A673 (cell line): ENCODE data around the gene CYLD. TPM values are rescaled to one million over a fixed set of nuclear protein-coding genes. Genes with fewer than 3 reads are reported as not detected.

Source experiments
- BruUV-seq: library from RNA; stranded (reverse); fragments of 400-500 nt; replicated peaks from 2 replicates; lab custom pipeline; 2021; lab: Mats Ljungman, UMichigan
- CTCF ChIA-PET: fragments of 300-600 bp; sonication (Branson Sonifier 250); formaldehyde crosslinking; loops from one replicate; lab custom pipeline; 2022; ENCODE audit warnings: antibody characterized with exemption; lab: Charles Lee
- POLR2A ChIA-PET: fragments of 300-600 bp; sonication (Branson Sonifier 250); formaldehyde crosslinking; loops from one replicate; lab custom pipeline; 2022; ENCODE audit warnings: antibody characterized with exemption; ENCODE audit not compliant: low non-redundant PET; lab: Charles Lee
- DNase-seq: peaks from one replicate; pipeline ENCODE4 v3.0.0-alpha.2; 2015; ENCODE audit warnings: low spot score
- H3K27ac ChIP-seq: fragments of 200-600 bp; sonication (generic); 2 replicates; pipeline ENCODE4 v1.5.1; 2016; ENCODE audit warnings: mixed run types, low read depth, mild to moderate bottlenecking, mixed read lengths, antibody characterized with exemption, low read length; ENCODE audit not compliant: poor library complexity, severe bottlenecking
- H3K27me3 ChIP-seq: fragments of 200-600 bp; sonication (generic); replicated peaks from 2 replicates; pipeline ENCODE4 v1.6.1; 2017; ENCODE audit warnings: mixed run types, low read depth, mild to moderate bottlenecking, mixed read lengths, antibody characterized with exemption, low read length; ENCODE audit not compliant: insufficient read depth, poor library complexity
- H3K36me3 ChIP-seq: fragments of 200-600 bp; sonication (generic); 2 replicates; pipeline ENCODE4 v1.6.1; 2016; ENCODE audit warnings: mixed run types, mild to moderate bottlenecking, mixed read lengths, antibody characterized with exemption, low read length; ENCODE audit not compliant: insufficient read depth, poor library complexity, severe bottlenecking
- H3K4me1 ChIP-seq: fragments of 200-600 bp; sonication (generic); 2 replicates; pipeline ENCODE4 v1.6.1; 2017; ENCODE audit warnings: mixed run types, mild to moderate bottlenecking, mixed read lengths, antibody characterized with exemption, low read length; ENCODE audit not compliant: insufficient read depth, poor library complexity, severe bottlenecking
- H3K4me3 ChIP-seq: fragments of 200-600 bp; sonication (generic); 2 replicates; pipeline ENCODE4 v1.5.1; 2016; ENCODE audit warnings: low read depth, mixed run types, mild to moderate bottlenecking, mixed read lengths, low read length; ENCODE audit not compliant: poor library complexity, severe bottlenecking
- H3K9me3 ChIP-seq: fragments of 200-600 bp; sonication (generic); 2 replicates; pipeline ENCODE4 v1.6.1; 2016; ENCODE audit warnings: mixed run types, low read depth, mild to moderate bottlenecking, mixed read lengths, antibody characterized with exemption, low read length; ENCODE audit not compliant: poor library complexity, severe bottlenecking
- CTCF ChIP-seq: fragments of 300-800, 200-600 bp; sonication (generic); conservative IDR thresholded peaks from 2 replicates; pipeline ENCODE4 v1.5.1; 2017; ENCODE audit warnings: low read depth, mild to moderate bottlenecking, antibody characterized with exemption, low read length, moderate library complexity, mixed read lengths
- EZH2 ChIP-seq: fragments of 200-600 bp; sonication (generic); IDR thresholded peaks from 2 replicates; pipeline ENCODE4 v1.6.1; 2017; ENCODE audit warnings: borderline replicate concordance, low read depth, mild to moderate bottlenecking, mixed read lengths, antibody characterized with exemption, low read length; ENCODE audit not compliant: poor library complexity, severe bottlenecking
- intact Hi-C: fragments of 100-400 bp; cut with micrococcal nuclease; formaldehyde crosslinking; loops from one replicate; pipeline ENCODE4 v1.10.0; 2022; ENCODE audit not compliant: unreplicated experiment
- total RNA-seq: library from RNA; stranded (reverse); gene quantifications from 2 replicates; pipeline ENCODE4 v1.2.3, GENCODE V29; 2021

Gene CYLD
- total RNA-seq, 1 experiment from 2014 or later = 6.3 TPM

GRCh38 chr16:50696575-50697420, 45.1 kb upstream of the CYLD start:
- Histone ChIP-seq H3K27ac (no peak overlapping the region), H3K36me3 (no peaks in the 10 kb centered on the region), H3K27me3 (peaks cover 24% of the 10 kb centered on the region), H3K4me1 (no peaks in the 10 kb centered on the region), H3K9me3 (no peaks in the 10 kb centered on the region), H3K4me3 (no peak overlapping the region)
- intact Hi-C loops = no loop called here
- no peak for DNase-seq
- POLR2A ChIA-PET = no interaction called here
- TF ChIP-seq EZH2 (no peak), CTCF (no peak)
- BruUV-seq = no TSS peak
- CTCF ChIA-PET = no interaction called here

DNA sequence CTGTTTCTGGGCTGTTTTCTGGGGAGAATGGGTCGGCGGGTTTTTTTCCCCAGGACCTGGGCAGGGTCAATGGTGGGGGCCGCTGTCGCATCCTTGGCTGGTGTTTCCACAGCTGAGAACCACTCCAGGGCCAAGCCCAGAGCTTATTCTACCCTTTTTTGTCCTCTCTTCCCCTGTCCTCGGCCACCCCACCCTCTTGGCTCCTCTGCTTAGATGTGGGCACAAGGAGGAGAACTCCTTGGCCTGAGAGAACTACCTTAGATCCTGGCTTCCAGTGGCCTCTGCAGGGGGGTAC, 44.5 kb upstream of the CYLD start:
- BruUV-seq = no TSS peak
- ChIA-PET POLR2A (no interaction called here), CTCF (no interaction called here)
- intact Hi-C loops = no loop called here
- Histone ChIP-seq H3K4me3 (no peak overlapping the region), H3K9me3 (no peaks in the 10 kb centered on the region), H3K36me3 (no peaks in the 10 kb centered on the region), H3K4me1 (no peaks in the 10 kb centered on the region), H3K27me3 (peaks cover 20% of the 10 kb centered on the region), H3K27ac (no peak overlapping the region)
- DNase-seq = no peak
- TF ChIP-seq EZH2 (no peak), CTCF (no peak)

GRCh38 chr16:50697881-50698767, 43.8 kb upstream of the CYLD start:
- Histone ChIP-seq H3K4me1 (no peaks in the 10 kb centered on the region), H3K4me3 (no peak overlapping the region), H3K36me3 (no peaks in the 10 kb centered on the region), H3K27me3 (peaks cover 12% of the 10 kb centered on the region), H3K9me3 (no peaks in the 10 kb centered on the region), H3K27ac (no peak overlapping the region)
- no TSS peak for BruUV-seq
- ChIA-PET POLR2A (no interaction called here), CTCF (no interaction called here)
- intact Hi-C loops = no loop called here
- TF ChIP-seq CTCF = no peak
- no peak for TF ChIP-seq EZH2
- DNase-seq = no peak
